Measurements from ENCODE around the gene TNFAIP1.

DNA sequence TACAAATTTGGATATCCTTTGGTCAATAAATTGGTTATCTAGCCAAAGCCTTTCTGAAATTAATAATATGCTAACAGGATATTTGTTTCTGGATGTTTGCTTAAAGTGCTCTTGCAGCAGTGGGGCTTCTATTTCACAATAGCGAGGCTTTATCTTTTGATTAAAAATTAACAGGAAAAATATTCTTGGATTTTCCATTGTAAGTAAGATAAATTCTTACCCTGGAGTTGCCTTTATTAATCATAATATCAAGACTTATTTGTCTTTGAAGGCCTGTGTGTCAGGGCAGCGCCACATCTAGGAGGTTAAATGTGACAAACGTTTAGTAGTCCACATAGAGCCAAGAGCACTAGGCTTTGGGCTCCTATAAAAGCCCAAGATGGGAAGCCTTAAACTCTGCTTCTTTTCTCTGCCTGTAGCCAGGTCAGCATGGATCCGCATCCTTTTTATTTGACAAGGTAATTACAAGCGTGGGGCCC is 11.3 kb upstream of the TNFAIP1 start:
- TF ChIP-seq, protein P1, sequence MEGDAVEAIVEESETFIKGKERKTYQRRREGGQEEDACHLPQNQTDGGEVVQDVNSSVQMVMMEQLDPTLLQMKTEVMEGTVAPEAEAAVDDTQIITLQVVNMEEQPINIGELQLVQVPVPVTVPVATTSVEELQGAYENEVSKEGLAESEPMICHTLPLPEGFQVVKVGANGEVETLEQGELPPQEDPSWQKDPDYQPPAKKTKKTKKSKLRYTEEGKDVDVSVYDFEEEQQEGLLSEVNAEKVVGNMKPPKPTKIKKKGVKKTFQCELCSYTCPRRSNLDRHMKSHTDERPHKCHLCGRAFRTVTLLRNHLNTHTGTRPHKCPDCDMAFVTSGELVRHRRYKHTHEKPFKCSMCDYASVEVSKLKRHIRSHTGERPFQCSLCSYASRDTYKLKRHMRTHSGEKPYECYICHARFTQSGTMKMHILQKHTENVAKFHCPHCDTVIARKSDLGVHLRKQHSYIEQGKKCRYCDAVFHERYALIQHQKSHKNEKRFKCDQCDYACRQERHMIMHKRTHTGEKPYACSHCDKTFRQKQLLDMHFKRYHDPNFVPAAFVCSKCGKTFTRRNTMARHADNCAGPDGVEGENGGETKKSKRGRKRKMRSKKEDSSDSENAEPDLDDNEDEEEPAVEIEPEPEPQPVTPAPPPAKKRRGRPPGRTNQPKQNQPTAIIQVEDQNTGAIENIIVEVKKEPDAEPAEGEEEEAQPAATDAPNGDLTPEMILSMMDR (optimal IDR thresholded peaks at IDR 0.05 in 1 of 3, IDR thresholded peaks at IDR 0.05 in 1 of 3, conservative IDR thresholded peaks at IDR 0.05 in 1 of 3; ENCODE audit: extremely low read depth in 1 of 3, insufficient read depth in 2 of 3, low read length in 3 of 3) = no peak
- no peak for TF ChIP-seq EZH2 (IDR thresholded peaks at IDR 0.05; ENCODE audit: low read length)
